H1 (cell line): ENCODE measurements around the gene CYLD. TPM values are rescaled to one million over a fixed set of nuclear protein-coding genes. Genes with fewer than 3 reads are reported as not detected.

Experiments used
- KDM4A ChIP-seq: IDR thresholded peaks from one replicate; pipeline ENCODE4 v1.7.1; 2012; ENCODE audit warnings: low read depth, mild to moderate bottlenecking, moderate library complexity, low read length, inconsistent platforms; ENCODE audit not compliant: severe bottlenecking
- SP1 ChIP-seq: IDR thresholded peaks from 2 replicates; pipeline ENCODE4 v1.6.1; 2011; ENCODE audit warnings: low read depth, low read length
- polyA plus RNA-seq, 7 experiments: library from polyadenylated mRNA; depleted of rRNA in 3 of 7; stranded (reverse) in 5 of 7; unstranded in 2 of 7; fragments of >200 nt in 5 of 7; fragments of 200-250 nt in 2 of 7; gene quantifications; 1 replicate in 5 of 7; 2 replicates in 1 of 7; 4 replicates in 1 of 7; pipeline versions ENCODE4 v1.2.1 to v1.2.3, GENCODE V29; 2011 to 2013; ENCODE audit warnings: missing spikeins in 2 of 7, mixed read lengths in 2 of 7
- total RNA-seq: library from RNA; stranded (reverse); fragmentation: NEBNext Ultra II Directional; extraction: Animal tissue kit (Norgen Biotek cat#: 25700); gene quantifications from 2 replicates; pipeline ENCODE4 v1.2.1, GENCODE V29; 2021
- TF ChIP-seq, protein P1 (sequence below): IDR thresholded peaks from 2 replicates; pipeline ENCODE4 v1.6.1; 2011; ENCODE audit warnings: low read depth, mild to moderate bottlenecking, low read length; ENCODE audit not compliant: insufficient read depth

The CYLD gene
- total and polyA plus RNA-seq, 2 of the 8 experiments (the other 6 are each of a cell fraction or from before 2014, with no cell fraction given), result 3.7 to 18.8 TPM

DNA sequence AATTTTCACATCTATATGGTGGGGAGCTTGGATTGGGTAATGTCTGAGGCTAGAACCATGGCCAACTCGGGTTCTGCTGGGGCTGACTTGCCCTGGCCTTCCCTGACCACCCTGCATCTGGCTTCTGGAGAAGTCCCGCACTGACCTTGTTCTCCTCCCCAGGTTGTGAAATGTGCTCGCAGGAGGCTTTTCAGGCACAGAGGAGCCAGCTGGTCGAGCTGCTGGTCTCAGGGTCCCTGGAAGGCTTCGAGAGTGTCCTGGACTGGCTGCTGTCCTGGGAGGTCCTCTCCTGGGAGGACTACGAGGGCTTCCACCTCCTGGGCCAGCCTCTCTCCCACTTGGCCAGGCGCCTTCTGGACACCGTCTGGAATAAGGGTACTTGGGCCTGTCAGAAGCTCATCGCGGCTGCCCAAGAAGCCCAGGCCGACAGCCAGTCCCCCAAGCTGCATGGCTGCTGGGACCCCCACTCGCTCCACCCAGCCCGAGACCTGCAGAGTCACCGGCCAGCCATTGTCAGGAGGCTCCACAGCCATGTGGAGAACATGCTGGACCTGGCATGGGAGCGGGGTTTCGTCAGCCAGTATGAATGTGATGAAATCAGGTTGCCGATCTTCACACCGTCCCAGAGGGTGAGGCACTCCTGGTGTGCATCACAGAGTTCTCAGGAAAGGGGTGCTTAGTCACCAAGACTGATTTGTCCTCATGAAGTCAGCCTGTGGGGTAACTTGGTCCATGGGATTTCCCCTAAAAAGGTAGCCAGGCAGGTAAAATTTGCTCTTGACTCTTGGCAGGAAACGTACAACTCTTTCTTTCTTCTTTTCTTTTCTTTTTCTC is 42.3 kb upstream of the CYLD start (continued):
- TF ChIP-seq, protein P1, sequence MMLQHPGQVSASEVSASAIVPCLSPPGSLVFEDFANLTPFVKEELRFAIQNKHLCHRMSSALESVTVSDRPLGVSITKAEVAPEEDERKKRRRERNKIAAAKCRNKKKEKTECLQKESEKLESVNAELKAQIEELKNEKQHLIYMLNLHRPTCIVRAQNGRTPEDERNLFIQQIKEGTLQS, result no peak
- TF ChIP-seq SP1, result no peak
- TF ChIP-seq KDM4A, result no peak
